Endodermal cell (in vitro differentiated cells): ENCODE results near the gene PHF21B. TPM values are rescaled to one million over a fixed set of nuclear protein-coding genes. Genes with fewer than 3 reads are reported as not detected.

Source experiments
- DNase-seq: peaks from one replicate; pipeline ENCODE4 v3.0.0-alpha.2; 2017
- H3K27ac ChIP-seq: 2 replicates; pipeline ENCODE4 v1.5.1; 2013; ENCODE audit warnings: mild to moderate bottlenecking, low read depth, low read length, moderate library complexity
- H3K27me3 ChIP-seq: 2 replicates; pipeline ENCODE4 v1.6.1; 2013; ENCODE audit warnings: mild to moderate bottlenecking, low read length, moderate library complexity; ENCODE audit not compliant: insufficient read depth, control insufficient read depth, poor library complexity, severe bottlenecking
- H3K36me3 ChIP-seq: 2 replicates; pipeline ENCODE4 v1.7.0; 2013; ENCODE audit warnings: mild to moderate bottlenecking, low read length, moderate library complexity; ENCODE audit not compliant: control insufficient read depth, insufficient read depth
- H3K4me1 ChIP-seq: one replicate; pipeline ENCODE4 v1.7.0; 2013; ENCODE audit warnings: low read length; ENCODE audit not compliant: control insufficient read depth, insufficient read depth
- H3K4me3 ChIP-seq: 2 replicates; pipeline ENCODE4 v1.5.1; 2013; ENCODE audit warnings: mild to moderate bottlenecking, low read length, moderate library complexity
- H3K9ac ChIP-seq: 2 replicates; pipeline ENCODE4 v1.6.1; 2013; ENCODE audit warnings: mild to moderate bottlenecking, low read length, moderate library complexity; ENCODE audit not compliant: poor library complexity, severe bottlenecking; ENCODE audit errors: extremely low read depth
- H3K9me3 ChIP-seq: 2 replicates; pipeline ENCODE4 v1.6.1; 2013; ENCODE audit warnings: mild to moderate bottlenecking, low read length, moderate library complexity; ENCODE audit not compliant: control insufficient read depth
- H3K27ac Mint-ChIP-seq: 2 replicates; pipeline ENCODE4 v1.8.0; 2020; ENCODE audit warnings: mixed read lengths
- H3K27me3 Mint-ChIP-seq: 2 replicates; pipeline ENCODE4 v1.8.0; 2021; ENCODE audit warnings: mild to moderate bottlenecking, mixed read lengths; ENCODE audit not compliant: insufficient read depth
- H3K36me3 Mint-ChIP-seq: 2 replicates; pipeline ENCODE4 v1.8.0; 2020; ENCODE audit warnings: low read depth, mixed read lengths
- H3K4me1 Mint-ChIP-seq: 2 replicates; pipeline ENCODE4 v1.8.0; 2020; ENCODE audit warnings: mixed read lengths
- H3K4me3 Mint-ChIP-seq: 2 replicates; pipeline ENCODE4 v1.8.0; 2020; ENCODE audit warnings: mild to moderate bottlenecking, moderate library complexity, mixed read lengths
- H3K9me3 Mint-ChIP-seq: 2 replicates; pipeline ENCODE4 v1.8.0; 2020; ENCODE audit warnings: mild to moderate bottlenecking, mixed read lengths
- WGBS, 2 experiments: methylation state at CpG; one replicate each; pipeline versions ENCODE4 v1.1.5 to v1.1.7; 2013; ENCODE audit warnings: missing lambda C conversion rate in 2 of 2, mixed read lengths in 1 of 2; ENCODE audit not compliant: insufficient coverage in 1 of 2, insufficient read length in 1 of 2; 5-methylcytosine and 5-hydroxymethylcytosine counted together
- total RNA-seq, 2 donors: library from RNA; stranded (reverse); fragmentation: NEBNext Ultra II Directional in 1 of 2; extraction: Animal tissue kit (Norgen Biotek cat#: 25700) in 1 of 2; gene quantifications; 2 replicates in 1 of 2; 3 replicates in 1 of 2; pipeline ENCODE4 v1.2.1, GENCODE V29; 2021
- TF ChIP-seq, protein P1 (sequence below): fragments of 200-600 bp; sonication (generic); conservative IDR thresholded peaks from 2 replicates; pipeline ENCODE4 v1.5.0; 2021; ENCODE audit warnings: antibody characterized with exemption, mild to moderate bottlenecking

PHF21B gene
- total RNA-seq, 2 donors from 2014 or later: 57.5 to 69.2 TPM

- WGBS, 2 experiments: 87 to 90% methylated on average over 19 to 23 of the region's 23 CpGs
- Mint-ChIP-seq H3K4me1 (peaks cover 13% of the 10 kb centered on the region), H3K36me3 (peaks cover 31% of the 10 kb centered on the region), H3K4me3 (no peak overlapping the region), H3K9me3 (no peaks in the 10 kb centered on the region), H3K27me3 (no peaks in the 10 kb centered on the region), H3K27ac (peak overlapping the region; percentile 3)
- H3K4me3 ChIP-seq: no peak overlapping the region
- H3K27me3 ChIP-seq: no peaks in the 10 kb centered on the region
- no peak for DNase-seq
- H3K27ac ChIP-seq: no peak overlapping the region
- H3K9me3 ChIP-seq: no peaks in the 10 kb centered on the region
- no peak overlapping the region for H3K9ac ChIP-seq
- H3K4me1 ChIP-seq: no peaks in the 10 kb centered on the region
- H3K36me3 ChIP-seq: peaks cover 31% of the 10 kb centered on the region
- TF ChIP-seq, protein P1, sequence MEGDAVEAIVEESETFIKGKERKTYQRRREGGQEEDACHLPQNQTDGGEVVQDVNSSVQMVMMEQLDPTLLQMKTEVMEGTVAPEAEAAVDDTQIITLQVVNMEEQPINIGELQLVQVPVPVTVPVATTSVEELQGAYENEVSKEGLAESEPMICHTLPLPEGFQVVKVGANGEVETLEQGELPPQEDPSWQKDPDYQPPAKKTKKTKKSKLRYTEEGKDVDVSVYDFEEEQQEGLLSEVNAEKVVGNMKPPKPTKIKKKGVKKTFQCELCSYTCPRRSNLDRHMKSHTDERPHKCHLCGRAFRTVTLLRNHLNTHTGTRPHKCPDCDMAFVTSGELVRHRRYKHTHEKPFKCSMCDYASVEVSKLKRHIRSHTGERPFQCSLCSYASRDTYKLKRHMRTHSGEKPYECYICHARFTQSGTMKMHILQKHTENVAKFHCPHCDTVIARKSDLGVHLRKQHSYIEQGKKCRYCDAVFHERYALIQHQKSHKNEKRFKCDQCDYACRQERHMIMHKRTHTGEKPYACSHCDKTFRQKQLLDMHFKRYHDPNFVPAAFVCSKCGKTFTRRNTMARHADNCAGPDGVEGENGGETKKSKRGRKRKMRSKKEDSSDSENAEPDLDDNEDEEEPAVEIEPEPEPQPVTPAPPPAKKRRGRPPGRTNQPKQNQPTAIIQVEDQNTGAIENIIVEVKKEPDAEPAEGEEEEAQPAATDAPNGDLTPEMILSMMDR: no peak
These were observed 37.3 kb downstream of the PHF21B start for GRCh38 chr22:44972363-44973083.

DNA sequence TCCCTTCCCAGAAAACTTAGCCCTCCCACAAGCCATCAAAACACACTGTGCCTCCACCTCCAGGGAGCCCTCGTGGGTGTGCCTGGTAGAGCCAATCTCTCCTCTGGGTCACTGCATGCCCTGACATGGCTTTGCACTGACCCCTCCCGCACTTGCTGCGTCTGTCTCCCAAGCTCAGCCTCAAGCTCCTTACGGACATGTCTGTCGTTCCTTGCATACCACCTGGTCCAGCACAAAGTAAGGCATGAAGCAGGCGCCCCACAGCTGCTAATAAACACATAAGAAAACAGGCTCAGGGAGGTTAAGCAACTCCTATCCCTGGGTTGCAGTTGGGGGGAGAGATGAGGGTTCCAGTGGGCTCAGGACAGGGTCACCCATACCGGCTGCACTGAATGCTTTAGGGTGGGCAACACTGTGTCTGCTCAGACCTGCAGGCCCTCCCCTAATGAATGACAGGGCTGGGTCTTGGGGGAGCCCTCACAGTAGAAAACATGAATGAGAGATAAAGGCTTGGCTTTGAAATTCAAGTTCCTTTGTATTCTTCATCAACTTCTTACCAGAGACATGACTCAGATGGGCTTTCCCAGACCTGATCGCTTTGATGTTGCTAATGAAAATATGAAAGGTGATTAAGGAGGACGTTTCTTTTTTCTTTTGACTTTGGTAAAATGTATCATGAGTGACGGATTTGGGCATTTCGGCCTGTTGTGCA, 38.0 kb downstream of the PHF21B start:
- no peak overlapping the region for H3K4me3 ChIP-seq
- Mint-ChIP-seq H3K36me3 (peaks cover 32% of the 10 kb centered on the region), H3K4me3 (no peak overlapping the region), H3K27ac (peak overlapping the region; percentile 3), H3K4me1 (peaks cover 13% of the 10 kb centered on the region), H3K9me3 (no peaks in the 10 kb centered on the region), H3K27me3 (no peaks in the 10 kb centered on the region)
- peaks cover 33% of the 10 kb centered on the region for H3K36me3 ChIP-seq
- 87 to 94% methylated on average over 11 of the region's 11 CpGs for WGBS, 2 experiments
- no peak overlapping the region for H3K9ac ChIP-seq
- no peak overlapping the region for H3K27ac ChIP-seq
- no peaks in the 10 kb centered on the region for H3K9me3 ChIP-seq
- no peaks in the 10 kb centered on the region for H3K27me3 ChIP-seq
- no peak for DNase-seq
- H3K4me1 ChIP-seq: no peaks in the 10 kb centered on the region
- TF ChIP-seq, protein P1: no peak

DNA sequence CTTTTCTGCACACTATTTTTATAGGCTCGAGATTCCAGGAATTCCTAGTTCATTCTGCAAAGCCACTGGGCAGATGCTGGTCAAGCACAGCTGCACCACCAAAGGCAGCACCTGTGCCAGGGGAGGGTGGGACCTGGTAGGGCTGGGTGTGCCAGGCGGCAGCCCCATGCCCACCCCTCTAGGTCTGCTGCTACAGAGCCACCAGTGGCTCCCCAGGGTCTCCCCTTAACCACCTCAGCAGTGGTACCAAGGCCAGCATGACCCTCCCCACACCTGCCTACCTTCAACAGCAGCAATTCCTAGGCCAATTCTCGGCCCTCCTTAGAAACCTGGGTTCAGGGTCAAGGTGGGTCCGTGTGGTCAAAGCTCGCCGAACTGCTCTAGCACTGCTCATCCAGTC, 39.5 kb downstream of the PHF21B start:
- no peaks in the 10 kb centered on the region for H3K9me3 ChIP-seq
- DNase-seq: no peak
- Mint-ChIP-seq H3K4me3 (no peak overlapping the region), H3K4me1 (peaks cover 19% of the 10 kb centered on the region), H3K36me3 (peaks cover 32% of the 10 kb centered on the region), H3K9me3 (no peaks in the 10 kb centered on the region), H3K27me3 (no peaks in the 10 kb centered on the region), H3K27ac (no peak overlapping the region)
- 87 to 88% methylated on average over 3 to 6 of the region's 6 CpGs for WGBS, 2 experiments
- H3K27me3 ChIP-seq: no peaks in the 10 kb centered on the region
- H3K4me1 ChIP-seq: no peaks in the 10 kb centered on the region
- H3K9ac ChIP-seq: no peak overlapping the region
- TF ChIP-seq, protein P1: no peak
- H3K36me3 ChIP-seq: peaks cover 37% of the 10 kb centered on the region
- H3K27ac ChIP-seq: no peak overlapping the region
- H3K4me3 ChIP-seq: no peak overlapping the region
